DMS79 treated with DMSO at 0.1 percent for 48 hours (cell line): ENCODE data around the gene PPA2.

Experiments used
- DNase-seq: peaks from one replicate; lab custom pipeline; 2025; lab: John Stamatoyannopoulos, UW

The PPA2 gene

GRCh38 chr4:105389167-105389566 is 84.7 kb downstream of the PPA2 start:
- DNase-seq = no peak

GRCh38 chr4:105387466-105387865 is 86.4 kb downstream of the PPA2 start:
- no peak for DNase-seq

GRCh38 chr4:105386012-105386411 is 87.8 kb downstream of the PPA2 start:
- DNase-seq = no peak

GRCh38 chr4:105374071-105374470 is 99.8 kb downstream of the PPA2 start:
- DNase-seq = no peak

- DNase-seq = no peak
Measured at GRCh38 chr4:105373324-105373723, 100.5 kb downstream of the PPA2 start.

- DNase-seq = no peak
Measured at GRCh38 chr4:105369988-105370387, 103.9 kb downstream of the PPA2 start.

GRCh38 chr4:105361053-105361452 is 112.8 kb downstream of the PPA2 start:
- no peak for DNase-seq

GRCh38 chr4:105357258-105357980 is 116.4 kb downstream of the PPA2 start:
- DNase-seq = no peak

GRCh38 chr4:105356194-105356593 is 117.7 kb downstream of the PPA2 start:
- DNase-seq = no peak

- no peak for DNase-seq
Measured at GRCh38 chr4:105352826-105353225, 121.0 kb downstream of the PPA2 start.

- no peak for DNase-seq
Measured at GRCh38 chr4:105351861-105352260, 122.0 kb downstream of the PPA2 start.

GRCh38 chr4:105350859-105351490 is 122.9 kb downstream of the PPA2 start:
- DNase-seq = no peak

GRCh38 chr4:105348719-105349118 is 125.1 kb downstream of the PPA2 start:
- DNase-seq = no peak

- no peak for DNase-seq
Measured at GRCh38 chr4:105346869-105347268, 127.0 kb downstream of the PPA2 start.

- no peak for DNase-seq
Measured at GRCh38 chr4:105345838-105346237, 128.0 kb downstream of the PPA2 start.

GRCh38 chr4:105345358-105345757 is 128.5 kb downstream of the PPA2 start:
- no peak for DNase-seq

GRCh38 chr4:105344141-105344540 is 129.7 kb downstream of the PPA2 start:
- DNase-seq = no peak

GRCh38 chr4:105343146-105343931 is 130.5 kb downstream of the PPA2 start:
- DNase-seq = no peak

GRCh38 chr4:105329081-105329480 is 144.8 kb downstream of the PPA2 start:
- no peak for DNase-seq

GRCh38 chr4:105327956-105328355 is 145.9 kb downstream of the PPA2 start:
- no peak for DNase-seq

GRCh38 chr4:105327222-105327621 is 146.6 kb downstream of the PPA2 start:
- DNase-seq = no peak
